H1 (cell line): ENCODE data around the gene CXCR3. TPM values are rescaled to one million over a fixed set of nuclear protein-coding genes. Genes with fewer than 3 reads are reported as not detected.

Experiments used
- CTCF ChIA-PET: fragments of 300-600 bp; sonication (Branson Sonifier 250); formaldehyde crosslinking; loops from one replicate; lab custom pipeline; 2021; ENCODE audit not compliant: partially characterized antibody; lab: Charles Lee
- POLR2A ChIA-PET: fragments of 300-600 bp; sonication (Branson Sonifier 250); formaldehyde crosslinking; loops from one replicate; lab custom pipeline; 2021; ENCODE audit warnings: inconsistent platforms; ENCODE audit not compliant: partially characterized antibody; lab: Charles Lee
- DNase-seq, 2 experiments: peaks; one replicate each; pipeline versions ENCODE4 v3.0.0 to v3.0.0-alpha.2; 2010 to 2022; ENCODE audit warnings: low spot score in 2 of 2, low read depth in 1 of 2, mixed read lengths in 1 of 2
- FAIRE-seq: peaks from 2 replicates; lab custom pipeline; 2011; peaks lifted over from hg19 to GRCh38; lab: Jason Lieb, UNC
- H2AFZ ChIP-seq: 2 replicates; pipeline ENCODE4 v1.8.1; 2012; ENCODE audit warnings: low read length, inconsistent platforms
- H2AK5ac ChIP-seq: 2 replicates; pipeline ENCODE4 v1.6.1; 2013; ENCODE audit warnings: low read depth, low read length
- H2BK120ac ChIP-seq: replicated peaks from 2 replicates; pipeline ENCODE3; 2013; ENCODE audit warnings: low read depth, low read length, inconsistent platforms
- H2BK12ac ChIP-seq: 2 replicates; pipeline ENCODE4 v1.6.1; 2013; ENCODE audit warnings: low read depth, low read length
- H2BK15ac ChIP-seq: 2 replicates; pipeline ENCODE4 v1.6.1; 2013; ENCODE audit warnings: low read length
- H2BK20ac ChIP-seq: 2 replicates; pipeline ENCODE4 v1.6.1; 2013; ENCODE audit warnings: low read length
- H2BK5ac ChIP-seq: 2 replicates; pipeline ENCODE4 v1.6.1; 2013; ENCODE audit warnings: low read depth, low read length
- H3K14ac ChIP-seq: 2 replicates; pipeline ENCODE4 v1.6.1; 2013; ENCODE audit warnings: inconsistent platforms; ENCODE audit not compliant: insufficient read length
- H3K18ac ChIP-seq: 2 replicates; pipeline ENCODE4 v1.6.1; 2013; ENCODE audit warnings: low read length; ENCODE audit errors: extremely low read depth
- H3K23ac ChIP-seq: 2 replicates; pipeline ENCODE4 v1.6.1; 2013; ENCODE audit warnings: inconsistent platforms; ENCODE audit not compliant: insufficient read length
- H3K23me2 ChIP-seq: 2 replicates; pipeline ENCODE4 v1.6.1; 2013; ENCODE audit warnings: low read depth, low read length
- H3K27ac ChIP-seq: 2 replicates; pipeline ENCODE4 v1.6.1; 2011; ENCODE audit warnings: low read depth, low read length, inconsistent platforms
- H3K27me3 ChIP-seq, 4 experiments: replicated peaks in 1 of 4; 1 replicate in 1 of 4; 2 replicates in 3 of 4; pipeline versions ENCODE4 v1.6.1 to v1.8.1; 2011 to 2013; ENCODE audit warnings: low read length in 3 of 4, mild to moderate bottlenecking in 3 of 4, inconsistent platforms in 2 of 4, mixed read lengths in 2 of 4, moderate library complexity in 1 of 4; ENCODE audit not compliant: control insufficient read depth in 3 of 4, insufficient read depth in 3 of 4; ENCODE audit errors: extremely low read depth in 1 of 4
- H3K36me3 ChIP-seq, 4 experiments: 2 replicates each; pipeline versions ENCODE4 v1.6.1 to v1.8.1; 2011 to 2013; ENCODE audit warnings: mild to moderate bottlenecking in 4 of 4, low read length in 3 of 4, moderate library complexity in 2 of 4, control low read depth in 1 of 4, inconsistent platforms in 1 of 4; ENCODE audit not compliant: insufficient read depth in 4 of 4, control insufficient read depth in 2 of 4
- H3K4ac ChIP-seq: replicated peaks from 2 replicates; pipeline ENCODE3; 2013; ENCODE audit warnings: low read length, low read depth, mixed read lengths, inconsistent platforms; ENCODE audit not compliant: insufficient read length
- H3K4me1 ChIP-seq, 4 experiments: replicated peaks in 1 of 4; 1 replicate in 1 of 4; 2 replicates in 3 of 4; pipeline versions ENCODE4 v1.6.1 to v1.8.1; 2011 to 2013; ENCODE audit warnings: low read length in 3 of 4, inconsistent platforms in 2 of 4, mixed read lengths in 1 of 4; ENCODE audit not compliant: insufficient read depth in 4 of 4, control insufficient read depth in 3 of 4
- H3K4me2 ChIP-seq, 2 experiments: 2 replicates each; pipeline versions ENCODE4 v1.6.1 to v1.8.1; 2011 to 2013; ENCODE audit warnings: low read depth in 2 of 2, low read length in 2 of 2, control low read depth in 1 of 2, inconsistent platforms in 1 of 2, mild to moderate bottlenecking in 1 of 2; ENCODE audit not compliant: insufficient read depth in 1 of 2
- H3K4me3 ChIP-seq, 4 experiments: fragments of 200-600, 300-600 bp in 1 of 4; sonication (generic), shearing (Covaris generic), sonication (Bioruptor Twin) in 1 of 4; 2 replicates each; pipeline versions ENCODE4 v1.5.1 to v1.8.1; 2011 to 2016; ENCODE audit warnings: low read length in 4 of 4, low read depth in 3 of 4, control low read depth in 2 of 4, inconsistent platforms in 2 of 4, mild to moderate bottlenecking in 2 of 4, mixed read lengths in 1 of 4, moderate library complexity in 1 of 4; ENCODE audit not compliant: insufficient read depth in 2 of 4; ENCODE audit errors: extremely low read depth in 1 of 4
- H3K56ac ChIP-seq: replicated peaks from 2 replicates; pipeline ENCODE3; 2013; ENCODE audit warnings: low read depth, mild to moderate bottlenecking, mixed read lengths, low read length, inconsistent platforms; ENCODE audit not compliant: insufficient read length
- H3K79me1 ChIP-seq: 2 replicates; pipeline ENCODE4 v1.6.1; 2013; ENCODE audit warnings: low read depth, low read length, control low read depth
- H3K79me2 ChIP-seq, 2 experiments: 2 replicates each; pipeline versions ENCODE4 v1.6.1 to v1.8.1; 2012 to 2013; ENCODE audit warnings: low read length in 2 of 2, mild to moderate bottlenecking in 2 of 2, inconsistent platforms in 1 of 2; ENCODE audit not compliant: insufficient read depth in 2 of 2, control insufficient read depth in 1 of 2
- H3K9ac ChIP-seq, 4 experiments: replicated peaks in 1 of 4; 1 replicate in 1 of 4; 2 replicates in 3 of 4; pipeline versions ENCODE4 v1.6.1 to v1.8.1; 2011 to 2013; ENCODE audit warnings: low read depth in 3 of 4, low read length in 3 of 4, control low read depth in 2 of 4, mild to moderate bottlenecking in 2 of 4, moderate library complexity in 2 of 4, inconsistent platforms in 1 of 4; ENCODE audit errors: extremely low read depth in 1 of 4
- H3K9me3 ChIP-seq, 2 experiments: 2 replicates each; pipeline versions ENCODE4 v1.6.1 to v1.8.1; 2012 to 2013; ENCODE audit warnings: mild to moderate bottlenecking in 2 of 2, moderate library complexity in 2 of 2, control low read depth in 1 of 2, inconsistent platforms in 1 of 2, low read depth in 1 of 2, low read length in 1 of 2, mixed read lengths in 1 of 2; ENCODE audit not compliant: insufficient read depth in 2 of 2
- H4K20me1 ChIP-seq, 2 experiments: replicated peaks in 1 of 2; 2 replicates each; pipeline versions ENCODE3 to v1.8.1; 2011 to 2013; ENCODE audit warnings: inconsistent platforms in 2 of 2, low read length in 2 of 2, mild to moderate bottlenecking in 1 of 2; ENCODE audit not compliant: insufficient read depth in 2 of 2, control insufficient read depth in 1 of 2
- H4K5ac ChIP-seq: 2 replicates; pipeline ENCODE4 v1.6.1; 2013; ENCODE audit warnings: low read length, low read depth, mixed read lengths, inconsistent platforms; ENCODE audit not compliant: insufficient read length
- H4K8ac ChIP-seq: 2 replicates; pipeline ENCODE4 v1.8.0; 2013; ENCODE audit warnings: mild to moderate bottlenecking, moderate library complexity, low read length, inconsistent platforms; ENCODE audit not compliant: insufficient read depth; ENCODE audit errors: extremely low read depth
- H4K91ac ChIP-seq: replicated peaks from 2 replicates; pipeline ENCODE3; 2013; ENCODE audit warnings: low read length, mixed read lengths, inconsistent platforms; ENCODE audit not compliant: insufficient read length
- BCL11A ChIP-seq, 2 experiments: IDR thresholded peaks; one replicate each; pipeline ENCODE4 v1.6.1; 2011; ENCODE audit warnings: low read depth in 2 of 2, low read length in 2 of 2, mild to moderate bottlenecking in 2 of 2
- BRCA1 ChIP-seq: IDR thresholded peaks from 2 replicates; pipeline ENCODE4 v1.6.1; 2012; ENCODE audit warnings: low read depth, low read length, improper control_type of control experiment
- CHD2 ChIP-seq: IDR thresholded peaks from 2 replicates; pipeline ENCODE4 v1.6.1; 2012; ENCODE audit warnings: low read length, improper control_type of control experiment
- GABPA ChIP-seq: IDR thresholded peaks from 2 replicates; pipeline ENCODE4 v1.6.1; 2011; ENCODE audit warnings: mild to moderate bottlenecking, low read length, moderate library complexity, borderline replicate concordance; ENCODE audit not compliant: insufficient read depth
- JUN ChIP-seq: IDR thresholded peaks from 2 replicates; pipeline ENCODE4 v1.6.1; 2011; ENCODE audit warnings: low read depth, mild to moderate bottlenecking, improper control_type of control experiment, low read length
- JUND ChIP-seq: IDR thresholded peaks from 2 replicates; pipeline ENCODE4 v1.6.1; 2011; ENCODE audit warnings: mild to moderate bottlenecking, improper control_type of control experiment, low read length
- KDM5A ChIP-seq: fragments of 200-600 bp; IDR thresholded peaks from 2 replicates; pipeline ENCODE4 v1.7.1; 2012; ENCODE audit warnings: mild to moderate bottlenecking, low read length, inconsistent platforms, mixed read lengths
- PHF8 ChIP-seq: fragments of 200-600 bp; sonication (generic); conservative IDR thresholded peaks from 2 replicates; pipeline ENCODE4 v1.7.1; 2012; ENCODE audit warnings: low read depth, mild to moderate bottlenecking, inconsistent platforms, low read length, moderate library complexity
- RBBP5 ChIP-seq: IDR thresholded peaks from 2 replicates; pipeline ENCODE4 v1.7.1; 2012; ENCODE audit warnings: low read depth, mild to moderate bottlenecking, inconsistent platforms, low read length, moderate library complexity, borderline replicate concordance
- SP2 ChIP-seq: IDR thresholded peaks from 2 replicates; pipeline ENCODE4 v1.6.1; 2012; ENCODE audit warnings: mild to moderate bottlenecking, low read length, inconsistent platforms
- ZNF274 ChIP-seq: IDR thresholded peaks from 2 replicates; pipeline ENCODE4 v1.7.0; 2012; ENCODE audit warnings: low read length, borderline replicate concordance; ENCODE audit errors: extremely low read depth
- WGBS, 2 experiments: shearing (Covaris generic) in 1 of 2; methylation state at CpG; one replicate each; pipeline versions ENCODE4 v1.1.6 to v1.1.7; 2013 to 2015; ENCODE audit warnings: low lambda C conversion rate in 2 of 2, mixed read lengths in 2 of 2, inconsistent platforms in 1 of 2, low coverage in 1 of 2, missing lambda C conversion rate in 1 of 2; ENCODE audit not compliant: insufficient replicate concordance in 2 of 2, insufficient coverage in 1 of 2, insufficient read length in 1 of 2; ENCODE audit errors: extremely low coverage in 1 of 2, missing lambda C conversion rate in 1 of 2; 5-methylcytosine and 5-hydroxymethylcytosine counted together
- polyA plus RNA-seq, 7 experiments: library from polyadenylated mRNA; depleted of rRNA in 3 of 7; stranded (reverse) in 5 of 7; unstranded in 2 of 7; fragments of >200 nt in 5 of 7; fragments of 200-250 nt in 2 of 7; gene quantifications; 1 replicate in 5 of 7; 2 replicates in 1 of 7; 4 replicates in 1 of 7; pipeline versions ENCODE4 v1.2.1 to v1.2.3, GENCODE V29; 2011 to 2013; ENCODE audit warnings: missing spikeins in 2 of 7, mixed read lengths in 2 of 7
- total RNA-seq: library from RNA; stranded (reverse); fragmentation: NEBNext Ultra II Directional; extraction: Animal tissue kit (Norgen Biotek cat#: 25700); gene quantifications from 2 replicates; pipeline ENCODE4 v1.2.1, GENCODE V29; 2021
- TF ChIP-seq, protein P1 (sequence below): IDR thresholded peaks from 2 replicates; pipeline ENCODE4 v1.6.1; 2011; ENCODE audit warnings: low read depth, mild to moderate bottlenecking, low read length; ENCODE audit not compliant: insufficient read depth
- TF ChIP-seq, protein P2 (sequence below): IDR thresholded peaks from 2 replicates; pipeline ENCODE4 v1.6.1; 2011; ENCODE audit warnings: low read length, improper control_type of control experiment

Gene CXCR3
- total and polyA plus RNA-seq, 2 of the 8 experiments (the other 6 are each of a cell fraction or from before 2014, with no cell fraction given), result not detected

DNA sequence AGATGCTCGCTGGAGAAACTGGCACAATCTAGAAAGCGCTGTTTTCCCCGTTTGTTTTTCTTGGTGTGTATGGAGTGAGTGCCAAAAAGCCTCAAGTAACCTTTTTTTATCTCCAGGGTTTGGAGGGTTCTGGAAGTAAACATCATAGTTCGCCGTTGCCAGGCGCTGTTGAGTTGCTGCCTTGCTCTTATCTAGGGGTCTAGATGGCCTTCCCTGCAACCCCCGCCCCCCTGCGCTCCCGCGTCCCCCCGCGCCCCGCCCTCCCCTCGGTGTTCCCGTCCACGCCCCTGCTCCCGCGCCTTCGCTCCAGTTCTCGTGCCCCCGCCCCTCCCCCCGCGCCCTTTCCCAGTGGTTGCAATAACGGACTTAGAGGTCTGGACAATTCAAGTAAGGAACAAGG lies 40.6 kb downstream of the CXCR3 start:
- no peak for FAIRE-seq
- POLR2A ChIA-PET, result interaction anchor here (1.0 to 1.6 kb wide), 2 partner anchors 11 to 42 kb away, joined by 3 to 4 read pairs; no protein-coding TSS in a partner anchor
- TF ChIP-seq, protein P1, sequence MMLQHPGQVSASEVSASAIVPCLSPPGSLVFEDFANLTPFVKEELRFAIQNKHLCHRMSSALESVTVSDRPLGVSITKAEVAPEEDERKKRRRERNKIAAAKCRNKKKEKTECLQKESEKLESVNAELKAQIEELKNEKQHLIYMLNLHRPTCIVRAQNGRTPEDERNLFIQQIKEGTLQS, result no peak
- TF ChIP-seq CHD2 (no peak), JUND (no peak), KDM5A (no peak), BCL11A (IDR thresholded peaks at IDR 0.05; ENCODE audit: low read depth in 2 of 2, low read length in 2 of 2) (no peak), GABPA (no peak), SP2 (no peak), PHF8 (no peak), ZNF274 (no peak), BRCA1 (no peak), RBBP5 (no peak), JUN (no peak)
- TF ChIP-seq, protein P2, sequence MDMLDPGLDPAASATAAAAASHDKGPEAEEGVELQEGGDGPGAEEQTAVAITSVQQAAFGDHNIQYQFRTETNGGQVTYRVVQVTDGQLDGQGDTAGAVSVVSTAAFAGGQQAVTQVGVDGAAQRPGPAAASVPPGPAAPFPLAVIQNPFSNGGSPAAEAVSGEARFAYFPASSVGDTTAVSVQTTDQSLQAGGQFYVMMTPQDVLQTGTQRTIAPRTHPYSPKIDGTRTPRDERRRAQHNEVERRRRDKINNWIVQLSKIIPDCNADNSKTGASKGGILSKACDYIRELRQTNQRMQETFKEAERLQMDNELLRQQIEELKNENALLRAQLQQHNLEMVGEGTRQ, result no peak

More for the DNA sequence above, 40.6 kb downstream of the CXCR3 start:
- WGBS, 2 experiments, result 94% methylated on average over 2 of the region's 24 CpGs; no CpG with 5 or more reads in 1 of the 2 experiments
- H2BK120ac ChIP-seq, result no peak overlapping the region
- no peak for DNase-seq
- CTCF ChIA-PET, result no interaction called here
- no peak overlapping the region for H2AFZ ChIP-seq
- H3K27me3 ChIP-seq, result no peaks in the 10 kb centered on the region
- H4K8ac ChIP-seq, result no peak overlapping the region
- no peak overlapping the region for H3K14ac ChIP-seq
- H3K56ac ChIP-seq, result no peak overlapping the region
- H3K4ac ChIP-seq, result no peak overlapping the region
- H3K18ac ChIP-seq, result no peak overlapping the region
- H2AK5ac ChIP-seq, result no peak overlapping the region
- H3K9me3 ChIP-seq, result no peaks in the 10 kb centered on the region
- H3K79me2 ChIP-seq, result no peaks in the 10 kb centered on the region
- no peak overlapping the region for H3K4me3 ChIP-seq
- H2BK15ac ChIP-seq, result no peak overlapping the region
- peaks cover 0 to 36% (median 8%) of the 10 kb centered on the region in 4 experiments; a peak in 6 of 8 replicates for H3K36me3 ChIP-seq
- no peak overlapping the region for H4K5ac ChIP-seq
- H4K20me1 ChIP-seq, result peaks cover 0 to 2% of the 10 kb centered on the region in 2 experiments
- no peaks in the 10 kb centered on the region; the same call in 1 of the 2 replicates for H3K23me2 ChIP-seq
- no peak overlapping the region for H2BK20ac ChIP-seq
- H3K4me1 ChIP-seq, result peaks cover 0 to 2% (median 0%) of the 10 kb centered on the region in 4 experiments; a peak in 2 of 7 replicates
- no peak overlapping the region for H2BK5ac ChIP-seq
- H3K9ac ChIP-seq, result no peak overlapping the region
- H4K91ac ChIP-seq, result no peak overlapping the region
- no peak overlapping the region for H2BK12ac ChIP-seq
- no peak overlapping the region for H3K4me2 ChIP-seq
- H3K79me1 ChIP-seq, result no peaks in the 10 kb centered on the region
- H3K23ac ChIP-seq, result no peak overlapping the region
- H3K27ac ChIP-seq, result no peak overlapping the region
